Liver (tissue), 9 donors: ENCODE measurements around the gene NARF. TPM values are rescaled to one million over a fixed set of nuclear protein-coding genes. Genes with fewer than 3 reads are reported as not detected.
A peak's percentile ranks its signal among the peaks of the same experiment; 100 is the strongest.

Experiments used
- DNase-seq: peaks from one replicate; pipeline ENCODE4 v3.0.0-alpha.2; 2017; ENCODE audit warnings: low spot score
- H3K27ac ChIP-seq, 2 donors: one replicate each; pipeline ENCODE4 v1.7.0; 2013; ENCODE audit warnings: inconsistent platforms in 2 of 2, low read length in 2 of 2, control low read depth in 1 of 2, low read depth in 1 of 2, mild to moderate bottlenecking in 1 of 2
- H3K27me3 ChIP-seq, 4 donors: one replicate each; pipeline versions ENCODE4 v1.6.1 to v1.7.0; 2013; ENCODE audit warnings: low read length in 3 of 4, inconsistent platforms in 1 of 4, mild to moderate bottlenecking in 1 of 4, moderate library complexity in 1 of 4; ENCODE audit not compliant: control insufficient read depth in 4 of 4, insufficient read depth in 4 of 4
- H3K36me3 ChIP-seq, 4 donors: one replicate each; pipeline versions ENCODE4 v1.6.1 to v1.7.0; 2013; ENCODE audit warnings: low read length in 3 of 4, mild to moderate bottlenecking in 3 of 4, low read depth in 1 of 4, moderate library complexity in 1 of 4; ENCODE audit not compliant: control insufficient read depth in 4 of 4, insufficient read depth in 3 of 4
- H3K4me1 ChIP-seq, 4 donors: one replicate each; pipeline versions ENCODE4 v1.6.1 to v1.7.0; 2013; ENCODE audit warnings: low read length in 3 of 4, mild to moderate bottlenecking in 3 of 4, moderate library complexity in 1 of 4; ENCODE audit not compliant: control insufficient read depth in 4 of 4, insufficient read depth in 4 of 4
- H3K4me3 ChIP-seq, 3 donors: one replicate each; pipeline versions ENCODE4 v1.6.1 to v1.7.0; 2013; ENCODE audit warnings: low read length in 3 of 3, control low read depth in 1 of 3, low read depth in 1 of 3, mild to moderate bottlenecking in 1 of 3
- H3K9ac ChIP-seq, 2 donors: one replicate each; pipeline ENCODE4 v1.7.0; 2013; ENCODE audit warnings: low read length in 2 of 2, mild to moderate bottlenecking in 2 of 2, moderate library complexity in 2 of 2, control low read depth in 1 of 2, low read depth in 1 of 2
- H3K9me3 ChIP-seq, 4 donors: one replicate each; pipeline versions ENCODE4 v1.6.1 to v1.7.0; 2013; ENCODE audit warnings: low read length in 3 of 4; ENCODE audit not compliant: control insufficient read depth in 4 of 4
- CTCF ChIP-seq: fragments of 150-350 bp; IDR thresholded peaks from 2 replicates; pipeline ENCODE4 v1.5.1; 2017; ENCODE audit warnings: improper control_type of control experiment, low read depth, low read length; ENCODE audit not compliant: missing input control
- FOXA1 ChIP-seq: IDR thresholded peaks from 2 replicates; pipeline ENCODE4 v1.6.1; 2016; ENCODE audit warnings: antibody characterized with exemption
- GABPA ChIP-seq, 2 donors: IDR thresholded peaks in 1 of 2; conservative IDR thresholded peaks in 1 of 2; 2 replicates each; pipeline ENCODE4 v1.6.1; 2016; ENCODE audit warnings: antibody characterized with exemption in 2 of 2, mild to moderate bottlenecking in 1 of 2, moderate library complexity in 1 of 2
- JUND ChIP-seq, 2 donors: IDR thresholded peaks; 2 replicates each; pipeline ENCODE4 v1.6.1; 2016; ENCODE audit warnings: antibody characterized with exemption in 2 of 2
- MAX ChIP-seq: IDR thresholded peaks from 2 replicates; pipeline ENCODE4 v1.6.1; 2016; ENCODE audit warnings: antibody characterized with exemption
- NR2F2 ChIP-seq: IDR thresholded peaks from 2 replicates; pipeline ENCODE4 v1.6.1; 2016; ENCODE audit warnings: antibody characterized with exemption
- RAD21 ChIP-seq, 2 donors: IDR thresholded peaks; 2 replicates each; pipeline ENCODE4 v1.6.1; 2016; ENCODE audit warnings: antibody characterized with exemption in 2 of 2, mild to moderate bottlenecking in 2 of 2
- REST ChIP-seq: IDR thresholded peaks from 2 replicates; pipeline ENCODE4 v1.6.1; 2016; ENCODE audit warnings: antibody characterized with exemption, mild to moderate bottlenecking
- RXRA ChIP-seq, 2 donors: IDR thresholded peaks; 2 replicates each; pipeline ENCODE4 v1.6.1; 2017 to 2018; ENCODE audit warnings: antibody characterized with exemption in 2 of 2, mild to moderate bottlenecking in 1 of 2
- TAF1 ChIP-seq: conservative IDR thresholded peaks from 2 replicates; pipeline ENCODE4 v1.6.1; 2016; ENCODE audit warnings: antibody characterized with exemption, mild to moderate bottlenecking
- YY1 ChIP-seq: IDR thresholded peaks from 2 replicates; pipeline ENCODE4 v1.6.1; 2016; ENCODE audit warnings: antibody characterized with exemption, mild to moderate bottlenecking
- WGBS: extraction: QIAGEN DNeasy Blood & Tissue Kit; methylation state at CpG from one replicate; pipeline ENCODE4 v1.1.7; 2013; 5-methylcytosine and 5-hydroxymethylcytosine counted together
- polyA plus RNA-seq, 2 donors: library from polyadenylated mRNA; stranded (reverse) in 1 of 2; unstranded in 1 of 2; fragments of 200-250 nt in 1 of 2; fragments of >200 nt in 1 of 2; fragmentation: Nextera tagmentation in 1 of 2; extraction: Ambion mirVana in 1 of 2; gene quantifications; one replicate each; pipeline versions ENCODE4 v1.2.1 to v1.2.3, GENCODE V29; 2013 to 2015
- total RNA-seq, 2 donors: library from RNA; depleted of rRNA; stranded (reverse); fragments of >200 nt; gene quantifications; one replicate each; pipeline ENCODE4 v1.2.3, GENCODE V29; 2014
- TF ChIP-seq, protein P1 (sequence below): IDR thresholded peaks from 2 replicates; pipeline ENCODE4 v1.6.1; 2016; ENCODE audit warnings: antibody characterized with exemption
- donor health status: healthy.
- donor health status: healthy.
- donor health status: healthy.
- donor health status: healthy.
- donor health status: healthy.

NARF gene
- total and polyA plus RNA-seq, 4 donors = 19.8 to 87.5 (median 26.2) TPM

DNA sequence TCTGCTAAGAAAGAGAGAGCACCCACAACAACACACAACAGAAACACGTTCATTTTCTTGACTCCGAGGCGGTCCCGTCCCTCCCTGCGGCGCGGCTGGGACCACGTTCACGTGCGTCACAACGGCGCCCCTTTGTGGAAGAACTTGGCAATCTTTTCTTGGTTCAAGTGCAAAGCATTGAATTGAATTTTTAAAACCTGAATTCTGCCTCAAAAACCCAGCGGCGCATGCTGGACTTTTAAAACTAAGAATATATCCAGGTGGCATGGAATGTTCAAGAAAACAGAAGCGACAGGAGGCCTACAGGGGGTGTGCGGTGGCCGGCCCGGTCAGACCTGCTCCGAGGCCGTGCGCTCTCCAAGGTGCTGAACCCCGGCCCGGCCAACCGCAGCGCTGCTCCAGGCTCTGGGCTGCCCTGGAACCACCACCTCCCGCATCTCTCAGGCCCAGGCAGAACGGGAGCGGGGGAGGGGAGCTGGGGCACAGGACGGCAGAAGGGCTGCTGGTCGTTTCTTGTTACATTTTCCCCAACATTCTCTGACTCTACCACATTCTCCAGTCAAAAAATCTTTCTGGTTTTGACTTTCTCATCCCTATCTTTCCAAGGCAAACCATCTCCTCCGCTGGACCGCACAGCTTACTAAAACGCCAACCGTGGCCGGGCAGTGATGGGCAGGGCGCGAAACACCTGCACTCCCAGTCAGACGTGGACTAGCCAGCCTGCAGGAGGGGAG lies 43.8 kb upstream of the NARF start:
- H3K27ac ChIP-seq = no peak overlapping the region
- DNase-seq = peak; percentile 81
- no peaks in the 10 kb centered on the region for H3K9me3 ChIP-seq
- no peak overlapping the region for H3K9ac ChIP-seq
- TF ChIP-seq NR2F2 (no peak), FOXA1 (no peak), RXRA (IDR thresholded peaks at IDR 0.05) (peak in 1 of 2 donors; percentile 13), RAD21 (IDR thresholded peaks at IDR 0.05) (peak; percentile 78 to 82), CTCF (peak; percentile 42), YY1 (no peak), REST (peak; percentile 100)
- 30% methylated on average over 38 of the region's 38 CpGs for WGBS
- H3K27me3 ChIP-seq = no peaks in the 10 kb centered on the region
- peaks cover 2 to 35% (median 27%) of the 10 kb centered on the region in 4 donors for H3K4me1 ChIP-seq
- no peak overlapping the region for H3K4me3 ChIP-seq
- no peaks in the 10 kb centered on the region for H3K36me3 ChIP-seq

DNA sequence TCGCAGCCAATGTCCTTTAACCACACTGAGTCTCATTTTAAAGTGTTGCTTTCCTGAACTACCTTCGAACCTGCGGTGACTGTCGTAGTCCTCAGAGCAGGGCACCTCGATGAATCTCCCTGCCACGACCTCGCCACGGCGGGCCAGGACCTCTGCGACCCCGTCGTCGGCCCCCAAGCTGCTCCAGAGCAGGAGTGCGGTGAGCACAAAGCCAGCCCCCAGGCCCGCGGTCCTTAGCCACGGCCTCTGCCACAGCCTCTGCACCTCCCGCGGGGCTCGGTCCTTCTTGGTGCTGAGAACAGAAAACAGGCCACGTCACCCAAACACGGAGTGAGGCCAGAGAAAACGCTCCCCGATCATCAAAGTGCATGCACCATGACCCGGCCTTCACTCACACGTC lies 43.2 kb upstream of the NARF start:
- DNase-seq = no peak
- Histone ChIP-seq H3K9ac (no peak overlapping the region), H3K27ac (no peak overlapping the region), H3K27me3 (no peaks in the 10 kb centered on the region), H3K9me3 (no peaks in the 10 kb centered on the region), H3K4me1 (peaks cover 2 to 36% (median 27%) of the 10 kb centered on the region in 4 donors), H3K36me3 (no peaks in the 10 kb centered on the region), H3K4me3 (no peak overlapping the region)
- WGBS = 94% methylated on average over 26 of the region's 26 CpGs
- TF ChIP-seq GABPA (IDR thresholded peaks at IDR 0.05 in 1 of 2, conservative IDR thresholded peaks at IDR 0.05 in 1 of 2) (no peak), RXRA (IDR thresholded peaks at IDR 0.05) (no peak), TAF1 (no peak)
- TF ChIP-seq, protein P1, sequence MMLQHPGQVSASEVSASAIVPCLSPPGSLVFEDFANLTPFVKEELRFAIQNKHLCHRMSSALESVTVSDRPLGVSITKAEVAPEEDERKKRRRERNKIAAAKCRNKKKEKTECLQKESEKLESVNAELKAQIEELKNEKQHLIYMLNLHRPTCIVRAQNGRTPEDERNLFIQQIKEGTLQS = no peak

- Histone ChIP-seq H3K4me3 (no peak overlapping the region), H3K27ac (no peak overlapping the region), H3K9me3 (no peaks in the 10 kb centered on the region), H3K36me3 (no peaks in the 10 kb centered on the region), H3K27me3 (no peaks in the 10 kb centered on the region), H3K9ac (no peak overlapping the region), H3K4me1 (peaks cover 2 to 36% (median 27%) of the 10 kb centered on the region in 4 donors)
- 95% methylated on average over 9 of the region's 9 CpGs for WGBS
- DNase-seq = no peak
- no peak for TF ChIP-seq REST
- no peak for TF ChIP-seq JUND (IDR thresholded peaks at IDR 0.05)
- TF ChIP-seq MAX = no peak
- no peak for TF ChIP-seq RAD21 (IDR thresholded peaks at IDR 0.05)
- TF ChIP-seq YY1 = no peak
- TF ChIP-seq GABPA (IDR thresholded peaks at IDR 0.05 in 1 of 2, conservative IDR thresholded peaks at IDR 0.05 in 1 of 2) = no peak
- no peak for TF ChIP-seq RXRA (IDR thresholded peaks at IDR 0.05)
Measured at GRCh38 chr17:82415786-82416185, 42.8 kb upstream of the NARF start.
